Activated CD8-positive, alpha-beta T cell treated with anti-CD3 and anti-CD28 coated beads for 36 hours (primary cell): Measurements from ENCODE around the gene TCF7L2. TPM values are rescaled to one million over a fixed set of nuclear protein-coding genes. Genes with fewer than 3 reads are reported as not detected.

Experiments
- ATAC-seq: fragments of 200-7000 bp; cut with Tn5 transposase; one replicate; pipeline ENCODE4 v1.10.0; 2021; ENCODE audit warnings: mild to moderate bottlenecking, moderate library complexity
- CTCF ChIA-PET: fragments of 350-600 bp; sonication (Branson Sonifier 250); formaldehyde crosslinking; loops from one replicate; lab custom pipeline; 2021; ENCODE audit warnings: antibody characterized with exemption; lab: Charles Lee
- POLR2A ChIA-PET: fragments of 350-600 bp; sonication (Branson Sonifier 250); formaldehyde crosslinking; loops from one replicate; lab custom pipeline; 2021; ENCODE audit warnings: antibody characterized with exemption; lab: Charles Lee
- DNase-seq: peaks from one replicate; pipeline ENCODE4 v3.0.0-alpha.2; 2020
- H3K27ac Mint-ChIP-seq: one replicate; pipeline ENCODE4 v1.8.0; 2021; ENCODE audit warnings: mild to moderate bottlenecking, mixed read lengths
- H3K27me3 Mint-ChIP-seq: one replicate; pipeline ENCODE4 v1.8.0; 2021; ENCODE audit warnings: mixed read lengths
- H3K36me3 Mint-ChIP-seq: one replicate; pipeline ENCODE4 v1.8.0; 2021; ENCODE audit warnings: low read depth, mixed read lengths
- H3K4me1 Mint-ChIP-seq: one replicate; pipeline ENCODE4 v1.8.0; 2021; ENCODE audit warnings: low read depth, mixed read lengths
- H3K4me3 Mint-ChIP-seq: one replicate; pipeline ENCODE4 v1.8.0; 2021; ENCODE audit warnings: mild to moderate bottlenecking, moderate library complexity, mixed read lengths
- H3K9me3 Mint-ChIP-seq: one replicate; pipeline ENCODE4 v1.8.0; 2021; ENCODE audit warnings: mixed read lengths
- CTCF ChIP-seq: fragments of 200-600 bp; IDR thresholded peaks from one replicate; pipeline ENCODE4 v1.8.0; 2022; ENCODE audit warnings: antibody characterized with exemption, mild to moderate bottlenecking
- intact Hi-C: fragments of 100-400 bp; cut with micrococcal nuclease; formaldehyde crosslinking; loops from one replicate; pipeline ENCODE4 v1.10.0; 2022
- total RNA-seq, 2 experiments: library from RNA; stranded (reverse); gene quantifications; one replicate each; pipeline ENCODE4 v1.2.3, GENCODE V29; 2021

TCF7L2 gene
- total RNA-seq, 2 experiments from 2014 or later, result 1.5 to 1.6 TPM

GRCh38 chr10:113038985-113039384 is 88.9 kb downstream of the TCF7L2 start:
- H3K27me3 Mint-ChIP-seq, result no peaks in the 10 kb centered on the region
- intact Hi-C loops, result no loop called here
- DNase-seq (no peak), ATAC-seq (no peak)
- no peaks in the 10 kb centered on the region for H3K9me3 Mint-ChIP-seq
- POLR2A ChIA-PET, result no interaction called here
- CTCF ChIA-PET, result no interaction called here
- H3K27ac Mint-ChIP-seq, result no peak overlapping the region
- no peaks in the 10 kb centered on the region for H3K4me1 Mint-ChIP-seq
- no peak for TF ChIP-seq CTCF
- H3K4me3 Mint-ChIP-seq, result no peak overlapping the region
- H3K36me3 Mint-ChIP-seq, result no peaks in the 10 kb centered on the region

- no peak overlapping the region for H3K4me3 Mint-ChIP-seq
- H3K9me3 Mint-ChIP-seq, result no peaks in the 10 kb centered on the region
- no peaks in the 10 kb centered on the region for H3K36me3 Mint-ChIP-seq
- CTCF ChIA-PET, result no interaction called here
- no peaks in the 10 kb centered on the region for H3K27me3 Mint-ChIP-seq
- no peaks in the 10 kb centered on the region for H3K4me1 Mint-ChIP-seq
- DNase-seq (no peak), ATAC-seq (no peak)
- POLR2A ChIA-PET, result no interaction called here
- intact Hi-C loops, result no loop called here
- H3K27ac Mint-ChIP-seq, result no peak overlapping the region
- no peak for TF ChIP-seq CTCF
Observed at GRCh38 chr10:113041324-113041723, 91.3 kb downstream of the TCF7L2 start.

GRCh38 chr10:113041841-113042750 is 92.0 kb downstream of the TCF7L2 start:
- no peak overlapping the region for H3K4me3 Mint-ChIP-seq
- no peak overlapping the region for H3K27ac Mint-ChIP-seq
- H3K4me1 Mint-ChIP-seq, result no peaks in the 10 kb centered on the region
- ChIA-PET CTCF (no interaction called here), POLR2A (no interaction called here)
- no peaks in the 10 kb centered on the region for H3K36me3 Mint-ChIP-seq
- DNase-seq (no peak), ATAC-seq (no peak)
- TF ChIP-seq CTCF, result no peak
- H3K27me3 Mint-ChIP-seq, result no peaks in the 10 kb centered on the region
- H3K9me3 Mint-ChIP-seq, result no peaks in the 10 kb centered on the region
- intact Hi-C loops, result no loop called here

GRCh38 chr10:113042868-113043267 is 92.8 kb downstream of the TCF7L2 start:
- TF ChIP-seq CTCF, result no peak
- Mint-ChIP-seq H3K4me1 (no peaks in the 10 kb centered on the region), H3K4me3 (no peak overlapping the region), H3K27me3 (no peaks in the 10 kb centered on the region), H3K9me3 (no peaks in the 10 kb centered on the region), H3K36me3 (peaks cover 2% of the 10 kb centered on the region), H3K27ac (no peak overlapping the region)
- intact Hi-C loops, result no loop called here
- DNase-seq (no peak), ATAC-seq (no peak)
- CTCF ChIA-PET, result no interaction called here
- POLR2A ChIA-PET, result no interaction called here

- Mint-ChIP-seq H3K9me3 (no peaks in the 10 kb centered on the region), H3K4me1 (no peaks in the 10 kb centered on the region), H3K27ac (no peak overlapping the region), H3K4me3 (no peak overlapping the region), H3K36me3 (peaks cover 2% of the 10 kb centered on the region), H3K27me3 (no peaks in the 10 kb centered on the region)
- no peak for DNase-seq
- ATAC-seq, result no peak
- no peak for TF ChIP-seq CTCF
- CTCF ChIA-PET, result no interaction called here
- intact Hi-C loops, result no loop called here
- POLR2A ChIA-PET, result no interaction called here
Observed at GRCh38 chr10:113044016-113044755, 94.1 kb downstream of the TCF7L2 start.
